Measurements from ENCODE around the gene EIF3L.

Gene EIF3L

GRCh38 chr22:37932821-37933578 is 83.8 kb downstream of the EIF3L start:
- no peak overlapping the region for H2AFZ ChIP-seq (ENCODE audit: low read depth)
- H3K4me2 ChIP-seq = no peak overlapping the region
- H3K27me3 ChIP-seq (ENCODE audit: insufficient read depth, low read depth) = no peaks in the 10 kb centered on the region
- H3K9ac ChIP-seq = no peak overlapping the region
- no peak overlapping the region for H3K4me3 ChIP-seq (IDR thresholded peaks at IDR 0.05; ENCODE audit: insufficient read depth, low read depth, low read length)
- TF ChIP-seq CTCF (conservative IDR thresholded peaks at IDR 0.05; ENCODE audit: low read depth, low read length) = no peak
- H3K4me1 ChIP-seq (ENCODE audit: low read depth, poor library complexity, severe bottlenecking) = peaks cover 9% of the 10 kb centered on the region
- H4K20me1 ChIP-seq (ENCODE audit: insufficient read depth) = no peaks in the 10 kb centered on the region
- H3K36me3 ChIP-seq (ENCODE audit: insufficient read depth) = no peaks in the 10 kb centered on the region
- H3K79me2 ChIP-seq (ENCODE audit: insufficient read depth, low read depth) = no peaks in the 10 kb centered on the region
- H3K27ac ChIP-seq = no peak overlapping the region

- no peaks in the 10 kb centered on the region for H4K20me1 ChIP-seq (ENCODE audit: insufficient read depth)
- H2AFZ ChIP-seq (ENCODE audit: low read depth) = peak overlapping the region; percentile 61; the same call in 1 of the 2 replicates
- no peaks in the 10 kb centered on the region for H3K27me3 ChIP-seq (ENCODE audit: insufficient read depth, low read depth)
- peak; percentile 74 for TF ChIP-seq CTCF (conservative IDR thresholded peaks at IDR 0.05; ENCODE audit: low read depth, low read length)
- H3K4me2 ChIP-seq = peak overlapping the region; percentile 57; the same call in 1 of the 2 replicates
- peaks cover 9% of the 10 kb centered on the region for H3K4me1 ChIP-seq (ENCODE audit: low read depth, poor library complexity, severe bottlenecking)
- H3K79me2 ChIP-seq (ENCODE audit: insufficient read depth, low read depth) = no peaks in the 10 kb centered on the region
- H3K4me3 ChIP-seq (IDR thresholded peaks at IDR 0.05; ENCODE audit: insufficient read depth, low read depth, low read length) = no peak overlapping the region
- H3K27ac ChIP-seq = no peak overlapping the region
- H3K9ac ChIP-seq = no peak overlapping the region
- no peaks in the 10 kb centered on the region for H3K36me3 ChIP-seq (ENCODE audit: insufficient read depth)
Measured at GRCh38 chr22:37933711-37934376, 84.6 kb downstream of the EIF3L start.
